HepG2 (cell line): ENCODE data around the gene ING5. TPM values are rescaled to one million over a fixed set of nuclear protein-coding genes. Genes with fewer than 3 reads are reported as not detected.

Source experiments
- CBX2 ChIP-seq, 2 experiments: fragments of 200-600 bp in 1 of 2; sonication (generic); formaldehyde crosslinking in 1 of 2; IDR thresholded peaks; 2 replicates each; pipeline versions ENCODE4 v1.7.0 to v1.8.1; 2018 to 2022; ENCODE audit warnings: low read depth in 2 of 2, low read length in 1 of 2, mild to moderate bottlenecking in 1 of 2, missing genetic modification reagents in 1 of 2
- CHD2 ChIP-seq: IDR thresholded peaks from 2 replicates; pipeline ENCODE4 v1.6.1; 2011; ENCODE audit warnings: low read depth, low read length, improper control_type of control experiment
- CHD4 ChIP-seq: fragments of 200-600 bp; sonication (generic); IDR thresholded peaks from 2 replicates; pipeline ENCODE4 v1.7.0; 2017; ENCODE audit warnings: mild to moderate bottlenecking, low read length, borderline replicate concordance
- HNRNPLL ChIP-seq: fragments of 200-400 bp; formaldehyde crosslinking; IDR thresholded peaks from 2 replicates; pipeline ENCODE4 v1.6.1; 2017; ENCODE audit warnings: mild to moderate bottlenecking, low read depth, low read length; ENCODE audit not compliant: poor library complexity, severe bottlenecking
- HOXA9 ChIP-seq: sonication (generic); formaldehyde crosslinking; IDR thresholded peaks from 2 replicates; pipeline ENCODE4 v1.8.1; 2022; ENCODE audit warnings: missing genetic modification reagents, mild to moderate bottlenecking, moderate library complexity, borderline replicate concordance
- HOXD1 ChIP-seq: sonication (generic); formaldehyde crosslinking; IDR thresholded peaks from 2 replicates; pipeline ENCODE4 v1.5.0; 2020; ENCODE audit warnings: missing genetic modification reagents
- MED13 ChIP-seq: sonication (generic); formaldehyde crosslinking; IDR thresholded peaks from 2 replicates; pipeline ENCODE4 v1.5.0; 2020; ENCODE audit warnings: missing genetic modification reagents
- PRMT3 ChIP-seq: sonication (generic); formaldehyde crosslinking; IDR thresholded peaks from 2 replicates; pipeline ENCODE4 v1.8.1; 2022; ENCODE audit warnings: low read depth, mild to moderate bottlenecking, moderate library complexity, missing genetic modification reagents, borderline replicate concordance
- TAF1 ChIP-seq: sonication (generic); formaldehyde crosslinking; IDR thresholded peaks from 2 replicates; pipeline ENCODE4 v1.4.0; 2020; ENCODE audit warnings: missing genetic modification reagents
- ZFP36L1 ChIP-seq: sonication (generic); formaldehyde crosslinking; IDR thresholded peaks from 2 replicates; pipeline ENCODE4 v1.8.0; 2022; ENCODE audit warnings: mild to moderate bottlenecking, missing genetic modification reagents, moderate library complexity
- ZNF251 ChIP-seq: sonication (generic); formaldehyde crosslinking; IDR thresholded peaks from 2 replicates; pipeline ENCODE4 v1.9.0; 2021; ENCODE audit warnings: mild to moderate bottlenecking, missing genetic modification reagents
- ZNF670 ChIP-seq: sonication (generic); formaldehyde crosslinking; IDR thresholded peaks from 2 replicates; pipeline ENCODE4 v1.8.0; 2022; ENCODE audit warnings: mild to moderate bottlenecking, missing genetic modification reagents, borderline replicate concordance
- ZNF776 ChIP-seq: sonication (generic); formaldehyde crosslinking; IDR thresholded peaks from 2 replicates; pipeline ENCODE4 v1.4.0; 2020; ENCODE audit warnings: mild to moderate bottlenecking, missing genetic modification reagents
- ZNF792 ChIP-seq: IDR thresholded peaks from 2 replicates; pipeline ENCODE4 v1.6.1; 2016
- polyA plus RNA-seq, 8 experiments: library from polyadenylated mRNA; depleted of rRNA in 3 of 8; stranded (reverse) in 7 of 8; unstranded in 1 of 8; fragments of >200 nt; fragmentation: Illumina TruSeq in 4 of 8; extraction: Trizol in 4 of 8; gene quantifications; 2 replicates each; pipeline versions ENCODE4 v1.2.1 to v1.2.3, GENCODE V29; 2011 to 2016; ENCODE audit warnings: low read depth in 4 of 8, missing spikeins in 1 of 8, mixed read lengths in 1 of 8; ENCODE audit not compliant: insufficient read depth in 1 of 8
- total RNA-seq, 5 experiments: library from RNA; depleted of rRNA; stranded (reverse); fragments of >200 nt; fragmentation: Illumina TruSeq; extraction: Trizol; gene quantifications; 2 replicates each; pipeline ENCODE4 v1.2.3, GENCODE V29; 2016; ENCODE audit warnings: low read depth in 1 of 5
- TF ChIP-seq, protein P1 (sequence below), 2 experiments: fragments of 450-650 bp in 1 of 2; sonication (generic) in 1 of 2; formaldehyde crosslinking; IDR thresholded peaks; 2 replicates each; pipeline versions ENCODE4 v1.5.0 to v1.8.0; 2020 to 2022; ENCODE audit warnings: mild to moderate bottlenecking in 1 of 2, missing genetic modification reagents in 1 of 2
- TF ChIP-seq, protein P2 (sequence below): sonication (generic); formaldehyde crosslinking; IDR thresholded peaks from 2 replicates; pipeline ENCODE4 v1.8.1; 2022; ENCODE audit warnings: low read depth, mild to moderate bottlenecking, missing genetic modification reagents
- TF ChIP-seq, protein P3 (sequence below): sonication (generic); formaldehyde crosslinking; IDR thresholded peaks from 2 replicates; pipeline ENCODE4 v1.5.1; 2020; ENCODE audit warnings: mild to moderate bottlenecking, missing genetic modification reagents, borderline replicate concordance
- TF ChIP-seq, protein P4 (sequence below): sonication (generic); formaldehyde crosslinking; conservative IDR thresholded peaks from 2 replicates; pipeline ENCODE4 v1.4.0; 2020; ENCODE audit warnings: missing genetic modification reagents

The ING5 gene
- total and polyA plus RNA-seq, 2 of the 13 experiments (the other 11 are each of a cell fraction or from before 2014, with no cell fraction given), result 61.9 to 71.9 TPM

DNA sequence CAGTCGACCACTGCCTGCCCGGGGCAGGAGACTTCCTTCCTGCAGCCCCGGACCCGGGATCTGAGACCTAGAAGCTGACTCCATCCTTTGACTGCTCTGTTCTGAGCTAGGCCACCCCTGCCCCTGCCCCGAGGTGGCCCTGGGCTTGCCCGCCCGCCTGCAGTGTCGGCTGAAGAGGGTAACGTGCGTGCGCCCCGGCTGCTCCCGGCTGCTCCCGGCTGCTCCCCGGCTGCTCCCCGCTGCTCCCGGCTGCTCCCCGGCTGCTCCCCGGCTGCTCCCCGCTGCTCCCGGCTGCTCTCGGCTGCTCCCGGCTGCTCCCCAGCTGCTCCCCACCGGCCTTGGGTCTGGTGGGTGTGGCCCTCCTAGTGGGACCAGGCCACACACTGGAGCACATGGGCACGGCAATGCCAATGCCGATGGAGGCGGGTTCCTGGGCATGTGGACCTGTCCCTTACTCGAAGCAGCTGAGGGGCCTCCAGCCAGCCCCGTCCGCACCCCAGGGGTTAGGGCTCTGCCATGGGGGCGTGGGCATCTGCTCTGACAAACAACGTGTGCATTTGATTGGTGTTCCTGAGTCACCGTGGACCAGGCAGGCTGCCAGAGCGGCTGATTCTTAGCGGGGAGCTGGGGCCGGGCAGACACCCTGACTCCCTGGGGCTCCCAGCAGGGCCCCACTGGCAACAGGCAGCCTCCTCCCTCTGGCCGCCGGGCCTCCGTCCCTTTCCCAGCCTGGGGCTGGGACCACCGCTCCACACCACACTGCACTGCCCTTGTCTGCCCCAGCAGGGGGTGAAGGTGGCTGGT, 72.8 kb downstream of the ING5 start (continued):
- TF ChIP-seq PRMT3 (CRISPR knock-in tag) (peak; percentile 84; the same call in 1 of the 2 replicates), ZFP36L1 (CRISPR knock-in tag) (no peak; the same call in 1 of the 2 replicates), HOXD1 (0 out of 2 replicates have a peak, but pooled peaks have one; percentile 7), CHD4 (no peak), MED13 (CRISPR knock-in tag) (peak; percentile 74), ZNF792 (CRISPR knock-in tag) (no peak), ZNF251 (peak; percentile 68; the same call in 1 of the 2 replicates), CBX2 (IDR thresholded peaks at IDR 0.05; ENCODE audit: low read depth, low read length) (no peak), CBX2 (CRISPR knock-in tag; IDR thresholded peaks at IDR 0.05; ENCODE audit: low read depth) (0 out of 2 replicates have a peak, but pooled peaks have one; percentile 48), TAF1 (CRISPR knock-in tag) (peak; percentile 60), HNRNPLL (peak; percentile 18), ZNF776 (CRISPR knock-in tag) (0 out of 2 replicates have a peak, but pooled peaks have one; percentile 61), ZNF670 (CRISPR knock-in tag) (peak; percentile 86; the same call in 1 of the 2 replicates), CHD2 (no peak), HOXA9 (CRISPR knock-in tag) (no peak)
- TF ChIP-seq, protein P1, sequence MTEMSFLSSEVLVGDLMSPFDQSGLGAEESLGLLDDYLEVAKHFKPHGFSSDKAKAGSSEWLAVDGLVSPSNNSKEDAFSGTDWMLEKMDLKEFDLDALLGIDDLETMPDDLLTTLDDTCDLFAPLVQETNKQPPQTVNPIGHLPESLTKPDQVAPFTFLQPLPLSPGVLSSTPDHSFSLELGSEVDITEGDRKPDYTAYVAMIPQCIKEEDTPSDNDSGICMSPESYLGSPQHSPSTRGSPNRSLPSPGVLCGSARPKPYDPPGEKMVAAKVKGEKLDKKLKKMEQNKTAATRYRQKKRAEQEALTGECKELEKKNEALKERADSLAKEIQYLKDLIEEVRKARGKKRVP (CRISPR knock-in tag; IDR thresholded peaks at IDR 0.05), result peak in 1 of 2 experiments; percentile 63; a peak in 1 of 4 replicates
- TF ChIP-seq, protein P2, sequence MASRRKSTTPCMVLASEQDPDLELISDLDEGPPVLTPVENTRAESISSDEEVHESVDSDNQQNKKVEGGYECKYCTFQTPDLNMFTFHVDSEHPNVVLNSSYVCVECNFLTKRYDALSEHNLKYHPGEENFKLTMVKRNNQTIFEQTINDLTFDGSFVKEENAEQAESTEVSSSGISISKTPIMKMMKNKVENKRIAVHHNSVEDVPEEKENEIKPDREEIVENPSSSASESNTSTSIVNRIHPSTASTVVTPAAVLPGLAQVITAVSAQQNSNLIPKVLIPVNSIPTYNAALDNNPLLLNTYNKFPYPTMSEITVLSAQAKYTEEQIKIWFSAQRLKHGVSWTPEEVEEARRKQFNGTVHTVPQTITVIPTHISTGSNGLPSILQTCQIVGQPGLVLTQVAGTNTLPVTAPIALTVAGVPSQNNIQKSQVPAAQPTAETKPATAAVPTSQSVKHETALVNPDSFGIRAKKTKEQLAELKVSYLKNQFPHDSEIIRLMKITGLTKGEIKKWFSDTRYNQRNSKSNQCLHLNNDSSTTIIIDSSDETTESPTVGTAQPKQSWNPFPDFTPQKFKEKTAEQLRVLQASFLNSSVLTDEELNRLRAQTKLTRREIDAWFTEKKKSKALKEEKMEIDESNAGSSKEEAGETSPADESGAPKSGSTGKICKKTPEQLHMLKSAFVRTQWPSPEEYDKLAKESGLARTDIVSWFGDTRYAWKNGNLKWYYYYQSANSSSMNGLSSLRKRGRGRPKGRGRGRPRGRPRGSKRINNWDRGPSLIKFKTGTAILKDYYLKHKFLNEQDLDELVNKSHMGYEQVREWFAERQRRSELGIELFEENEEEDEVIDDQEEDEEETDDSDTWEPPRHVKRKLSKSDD (CRISPR knock-in tag), result no peak; the same call in 1 of the 2 replicates
- TF ChIP-seq, protein P3, sequence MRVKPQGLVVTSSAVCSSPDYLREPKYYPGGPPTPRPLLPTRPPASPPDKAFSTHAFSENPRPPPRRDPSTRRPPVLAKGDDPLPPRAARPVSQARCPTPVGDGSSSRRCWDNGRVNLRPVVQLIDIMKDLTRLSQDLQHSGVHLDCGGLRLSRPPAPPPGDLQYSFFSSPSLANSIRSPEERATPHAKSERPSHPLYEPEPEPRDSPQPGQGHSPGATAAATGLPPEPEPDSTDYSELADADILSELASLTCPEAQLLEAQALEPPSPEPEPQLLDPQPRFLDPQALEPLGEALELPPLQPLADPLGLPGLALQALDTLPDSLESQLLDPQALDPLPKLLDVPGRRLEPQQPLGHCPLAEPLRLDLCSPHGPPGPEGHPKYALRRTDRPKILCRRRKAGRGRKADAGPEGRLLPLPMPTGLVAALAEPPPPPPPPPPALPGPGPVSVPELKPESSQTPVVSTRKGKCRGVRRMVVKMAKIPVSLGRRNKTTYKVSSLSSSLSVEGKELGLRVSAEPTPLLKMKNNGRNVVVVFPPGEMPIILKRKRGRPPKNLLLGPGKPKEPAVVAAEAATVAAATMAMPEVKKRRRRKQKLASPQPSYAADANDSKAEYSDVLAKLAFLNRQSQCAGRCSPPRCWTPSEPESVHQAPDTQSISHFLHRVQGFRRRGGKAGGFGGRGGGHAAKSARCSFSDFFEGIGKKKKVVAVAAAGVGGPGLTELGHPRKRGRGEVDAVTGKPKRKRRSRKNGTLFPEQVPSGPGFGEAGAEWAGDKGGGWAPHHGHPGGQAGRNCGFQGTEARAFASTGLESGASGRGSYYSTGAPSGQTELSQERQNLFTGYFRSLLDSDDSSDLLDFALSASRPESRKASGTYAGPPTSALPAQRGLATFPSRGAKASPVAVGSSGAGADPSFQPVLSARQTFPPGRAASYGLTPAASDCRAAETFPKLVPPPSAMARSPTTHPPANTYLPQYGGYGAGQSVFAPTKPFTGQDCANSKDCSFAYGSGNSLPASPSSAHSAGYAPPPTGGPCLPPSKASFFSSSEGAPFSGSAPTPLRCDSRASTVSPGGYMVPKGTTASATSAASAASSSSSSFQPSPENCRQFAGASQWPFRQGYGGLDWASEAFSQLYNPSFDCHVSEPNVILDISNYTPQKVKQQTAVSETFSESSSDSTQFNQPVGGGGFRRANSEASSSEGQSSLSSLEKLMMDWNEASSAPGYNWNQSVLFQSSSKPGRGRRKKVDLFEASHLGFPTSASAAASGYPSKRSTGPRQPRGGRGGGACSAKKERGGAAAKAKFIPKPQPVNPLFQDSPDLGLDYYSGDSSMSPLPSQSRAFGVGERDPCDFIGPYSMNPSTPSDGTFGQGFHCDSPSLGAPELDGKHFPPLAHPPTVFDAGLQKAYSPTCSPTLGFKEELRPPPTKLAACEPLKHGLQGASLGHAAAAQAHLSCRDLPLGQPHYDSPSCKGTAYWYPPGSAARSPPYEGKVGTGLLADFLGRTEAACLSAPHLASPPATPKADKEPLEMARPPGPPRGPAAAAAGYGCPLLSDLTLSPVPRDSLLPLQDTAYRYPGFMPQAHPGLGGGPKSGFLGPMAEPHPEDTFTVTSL (CRISPR knock-in tag), result peak; percentile 73
- TF ChIP-seq, protein P4, sequence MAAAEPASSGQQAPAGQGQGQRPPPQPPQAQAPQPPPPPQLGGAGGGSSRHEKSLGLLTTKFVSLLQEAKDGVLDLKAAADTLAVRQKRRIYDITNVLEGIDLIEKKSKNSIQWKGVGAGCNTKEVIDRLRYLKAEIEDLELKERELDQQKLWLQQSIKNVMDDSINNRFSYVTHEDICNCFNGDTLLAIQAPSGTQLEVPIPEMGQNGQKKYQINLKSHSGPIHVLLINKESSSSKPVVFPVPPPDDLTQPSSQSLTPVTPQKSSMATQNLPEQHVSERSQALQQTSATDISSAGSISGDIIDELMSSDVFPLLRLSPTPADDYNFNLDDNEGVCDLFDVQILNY (CRISPR knock-in tag), result no peak
